Activated CD4-positive, CD25-positive, alpha-beta regulatory T cell (primary cell): ENCODE measurements around the gene PET100.
"Not testable (repeated sequence)": the region's sequence is repeated elsewhere in the genome, so short reads cannot be mapped to it uniquely, and the experiment has no call there.

Source experiments
- DNase-seq, 4 experiments: peaks; one replicate each; lab custom pipeline; 2025; lab: John Stamatoyannopoulos, UW

Gene PET100

GRCh38 chr19:7633698-7634097 lies 4.1 kb downstream of the PET100 start, which contains the start of gene PCP2:
TSS of gene PCP2 (minus strand) at chr19:7633719. CDS start at chr19:7633457, 262 bp downstream.
- DNase-seq, result no peak

- no peak for DNase-seq
Observed at GRCh38 chr19:7635670-7636069, 6.1 kb downstream of the PET100 start.

GRCh38 chr19:7636317-7636690 lies 6.7 kb downstream of the PET100 start:
- no peak for DNase-seq

DNA sequence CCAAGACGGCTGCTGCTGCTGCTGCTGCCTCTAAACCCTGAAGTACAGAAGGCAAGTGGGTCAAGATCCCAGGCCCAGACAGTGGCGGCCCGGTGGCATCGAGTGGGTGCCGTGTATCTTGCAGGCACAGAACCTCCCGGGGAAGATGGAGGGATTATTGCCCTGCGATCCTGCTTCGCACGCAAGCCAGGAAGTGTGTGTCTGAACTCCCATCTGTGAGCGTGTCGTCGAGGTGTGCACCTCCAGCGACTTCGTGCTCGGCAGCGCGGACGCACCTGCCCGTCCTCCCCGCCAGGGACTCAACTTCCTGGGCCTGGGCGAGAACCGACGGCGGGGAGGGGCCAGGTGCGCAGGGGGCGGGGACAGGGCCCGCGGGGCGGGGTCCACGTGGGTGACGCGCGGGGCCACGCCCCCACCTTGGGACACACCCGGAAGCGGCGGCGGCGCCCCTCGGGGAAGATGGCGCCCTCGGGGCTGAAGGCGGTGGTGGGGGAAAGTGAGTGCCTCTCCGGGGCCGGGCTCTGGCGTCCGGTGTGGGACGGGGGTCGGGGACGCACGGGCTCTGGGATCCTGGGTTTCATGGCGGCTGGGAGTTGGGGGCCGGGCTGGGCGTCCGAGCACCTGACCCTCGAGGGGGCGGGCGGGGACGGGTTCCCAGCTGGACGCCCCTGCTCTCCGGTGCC lies 7.2 kb downstream of the PET100 start, which contains the start of gene STXBP2:
STXBP2 (plus strand) TSS at position 420 of the 683 bp plus-strand sequence; CDS start at position 460, 40 bp downstream.
- DNase-seq, result peak; percentile 86 to 92 (median 88)

- DNase-seq, result no peak
Observed at GRCh38 chr19:7637374-7638256, 8.0 kb downstream of the PET100 start.

GRCh38 chr19:7638802-7639465 lies 9.3 kb downstream of the PET100 start:
- DNase-seq, result no peak

GRCh38 chr19:7639863-7640348 lies 10.3 kb downstream of the PET100 start:
- DNase-seq, result no peak

DNA sequence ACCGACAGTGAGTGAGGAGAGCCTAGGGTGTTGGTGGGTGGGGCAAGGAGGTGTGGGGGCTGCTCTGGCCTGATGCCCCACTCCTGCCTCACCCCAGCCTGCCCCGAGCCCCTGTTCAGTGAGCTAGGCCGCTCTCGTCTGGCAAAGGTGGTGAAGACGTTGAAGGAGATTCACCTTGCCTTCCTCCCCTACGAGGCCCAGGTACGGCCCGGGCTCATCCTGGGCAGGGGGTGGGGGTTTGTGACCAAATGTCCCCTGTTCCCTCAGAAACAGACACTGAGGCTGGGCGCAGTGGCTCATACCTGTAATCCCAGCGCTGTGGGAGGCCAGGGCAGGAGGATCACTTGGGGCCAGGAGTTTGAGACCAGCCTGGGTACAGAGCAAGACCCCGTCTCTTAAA lies 11.2 kb downstream of the PET100 start:
- no peak for DNase-seq

DNA sequence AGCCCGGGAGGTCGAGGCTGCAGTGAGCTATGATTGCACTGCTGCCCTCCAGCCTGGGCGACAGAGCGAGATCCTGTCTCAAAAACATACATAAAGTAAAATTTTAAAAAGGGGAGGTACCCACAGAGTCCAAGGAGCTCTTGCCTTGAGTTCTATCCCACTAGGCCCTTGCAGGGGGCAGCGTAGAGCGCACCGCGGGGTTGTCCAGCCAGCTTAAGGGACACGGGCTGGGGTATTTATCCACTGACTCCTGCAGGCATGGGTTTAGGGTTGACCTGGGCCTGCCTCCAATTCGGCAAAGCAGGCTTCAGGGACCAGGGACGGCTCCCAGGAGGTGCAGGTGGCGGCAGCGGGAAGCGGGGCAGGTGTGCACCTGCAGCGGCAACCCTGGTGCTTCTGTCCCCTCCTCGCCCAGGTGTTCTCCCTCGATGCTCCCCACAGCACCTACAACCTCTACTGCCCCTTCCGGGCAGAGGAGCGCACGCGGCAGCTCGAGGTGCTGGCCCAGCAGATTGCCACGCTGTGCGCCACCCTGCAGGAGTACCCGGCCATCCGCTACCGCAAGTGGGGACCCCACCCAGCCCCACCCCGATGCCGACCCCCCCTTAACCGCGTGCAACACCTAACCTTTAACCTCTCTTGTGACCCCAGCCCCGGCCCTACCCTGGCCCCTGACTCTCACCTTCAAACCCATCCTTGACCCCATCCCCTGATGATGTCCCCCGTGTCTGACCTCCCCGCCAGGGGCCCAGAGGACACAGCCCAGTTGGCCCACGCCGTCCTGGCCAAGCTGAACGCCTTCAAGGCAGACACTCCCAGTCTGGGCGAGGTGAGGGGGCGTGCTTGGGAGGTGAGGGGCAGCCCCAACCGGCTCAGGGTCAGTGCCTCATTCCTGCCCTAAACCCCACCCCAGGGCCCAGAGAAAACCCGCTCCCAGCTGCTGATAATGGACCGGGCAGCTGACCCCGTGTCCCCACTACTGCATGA lies 12.0 kb downstream of the PET100 start:
- no peak for DNase-seq

DNA sequence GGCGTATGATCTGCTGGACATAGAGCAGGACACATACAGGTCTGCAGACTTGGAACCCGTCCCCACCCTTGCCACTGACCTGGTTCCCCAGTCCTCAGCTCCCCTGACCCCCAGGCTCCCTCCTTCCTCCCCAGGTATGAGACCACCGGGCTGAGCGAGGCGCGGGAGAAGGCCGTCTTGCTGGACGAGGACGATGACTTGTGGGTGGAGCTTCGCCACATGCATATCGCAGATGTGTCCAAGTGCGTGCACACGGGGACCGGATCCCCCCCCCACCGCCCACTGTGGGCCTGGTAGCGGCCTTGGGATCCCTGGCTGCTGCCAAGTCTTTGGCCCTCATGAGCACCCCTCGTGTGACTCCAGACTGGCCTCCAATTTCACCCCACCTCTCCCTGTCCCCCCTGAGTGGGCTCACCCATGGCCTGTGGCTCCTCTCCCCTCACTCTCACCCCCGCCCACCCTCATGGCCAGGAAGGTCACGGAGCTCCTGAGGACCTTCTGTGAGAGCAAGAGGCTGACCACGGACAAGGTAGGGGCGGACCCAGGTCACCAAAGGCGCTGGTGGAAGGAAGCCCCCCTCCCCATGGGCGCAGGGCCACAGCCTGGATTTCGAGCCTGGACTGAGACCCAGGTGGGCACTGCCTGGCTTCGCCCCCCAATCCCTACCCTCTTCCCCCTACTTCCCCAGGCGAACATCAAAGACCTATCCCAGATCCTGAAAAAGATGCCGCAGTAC lies 12.9 kb downstream of the PET100 start:
- no peak for DNase-seq

DNA sequence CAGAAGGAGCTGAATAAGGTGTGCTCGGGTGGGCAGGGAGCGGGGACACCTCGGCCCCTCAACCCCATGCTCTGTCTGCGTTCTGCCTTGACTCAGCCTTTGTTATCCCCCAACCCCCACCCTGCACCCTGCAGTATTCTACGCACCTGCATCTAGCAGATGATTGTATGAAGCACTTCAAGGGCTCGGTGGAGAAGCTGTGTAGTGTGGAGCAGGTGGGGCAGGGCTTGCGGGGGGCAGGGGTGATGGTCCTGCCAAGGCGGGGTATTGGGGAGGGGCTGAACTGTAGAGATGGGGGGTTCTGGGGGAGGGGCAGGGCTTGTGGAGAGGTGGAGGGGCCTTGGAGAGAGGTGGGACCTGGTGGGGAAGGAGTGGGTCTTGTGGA lies 13.4 kb downstream of the PET100 start:
- DNase-seq, result no peak

DNA sequence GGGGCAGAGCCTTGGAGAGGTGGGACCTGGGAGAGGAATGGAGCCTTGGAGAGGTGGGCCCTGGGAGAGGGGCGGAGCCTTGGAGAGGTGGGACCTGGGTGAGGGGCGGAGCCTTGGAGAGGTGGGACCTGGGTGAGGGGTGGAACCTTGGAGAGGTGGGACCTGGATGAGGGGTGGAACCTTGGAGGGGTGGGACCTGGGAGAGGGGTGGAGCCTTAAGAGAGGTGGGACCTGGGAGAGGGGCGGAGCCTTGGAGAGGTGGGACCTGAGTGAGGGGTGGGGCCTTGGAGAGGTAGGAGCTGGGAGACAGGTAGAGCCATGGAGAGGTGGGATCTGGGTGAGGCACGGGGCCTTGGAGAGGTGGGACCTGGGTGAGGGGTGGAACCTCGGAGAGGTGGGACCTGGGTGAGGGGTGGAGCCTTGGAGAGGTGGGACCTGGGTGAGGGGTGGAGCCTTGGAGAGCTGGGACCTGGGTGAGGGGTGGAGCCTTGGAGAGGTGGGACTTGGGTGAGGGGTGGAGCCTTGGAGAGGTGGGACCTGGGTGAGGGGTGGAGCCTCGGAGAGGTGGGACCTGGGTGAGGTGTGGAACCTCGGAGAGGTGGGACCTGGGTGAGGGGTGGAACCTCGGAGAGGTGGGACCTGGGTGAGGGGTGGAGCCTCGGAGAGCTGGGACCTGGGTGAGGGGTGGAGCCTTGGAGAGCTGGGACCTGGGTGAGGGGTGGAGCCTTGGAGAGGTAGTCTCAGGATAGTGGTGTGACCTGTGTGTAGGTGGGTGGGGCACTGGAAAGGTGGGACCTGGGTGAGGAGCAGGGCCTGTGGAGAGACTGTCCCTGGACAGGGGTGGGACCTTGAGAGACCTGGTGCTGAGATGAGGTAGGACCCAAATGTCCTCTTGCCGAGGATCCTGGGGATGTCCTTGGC lies 14.3 kb downstream of the PET100 start:
- DNase-seq, result not testable (repeated sequence)

GRCh38 chr19:7644550-7644877 lies 14.9 kb downstream of the PET100 start:
- DNase-seq, result no peak

DNA sequence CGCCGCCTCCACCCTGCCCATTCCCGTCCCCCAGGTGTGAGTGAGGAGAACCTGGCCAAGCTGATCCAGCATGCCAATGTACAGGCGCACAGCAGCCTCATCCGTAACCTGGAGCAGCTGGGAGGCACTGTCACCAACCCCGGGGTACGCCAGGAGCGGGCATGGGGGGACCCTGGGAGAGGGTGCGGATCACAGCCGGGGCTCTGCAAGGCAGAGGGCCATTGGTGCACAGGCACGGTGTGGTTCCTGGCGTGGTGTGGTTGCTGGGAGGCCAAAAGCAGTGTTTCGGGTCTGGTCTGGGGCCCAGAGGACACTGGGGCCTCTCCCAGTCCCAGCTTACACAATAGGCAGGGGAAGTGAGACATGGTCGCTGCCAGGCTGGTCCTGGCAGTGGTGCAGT lies 15.6 kb downstream of the PET100 start:
- DNase-seq, result no peak

DNA sequence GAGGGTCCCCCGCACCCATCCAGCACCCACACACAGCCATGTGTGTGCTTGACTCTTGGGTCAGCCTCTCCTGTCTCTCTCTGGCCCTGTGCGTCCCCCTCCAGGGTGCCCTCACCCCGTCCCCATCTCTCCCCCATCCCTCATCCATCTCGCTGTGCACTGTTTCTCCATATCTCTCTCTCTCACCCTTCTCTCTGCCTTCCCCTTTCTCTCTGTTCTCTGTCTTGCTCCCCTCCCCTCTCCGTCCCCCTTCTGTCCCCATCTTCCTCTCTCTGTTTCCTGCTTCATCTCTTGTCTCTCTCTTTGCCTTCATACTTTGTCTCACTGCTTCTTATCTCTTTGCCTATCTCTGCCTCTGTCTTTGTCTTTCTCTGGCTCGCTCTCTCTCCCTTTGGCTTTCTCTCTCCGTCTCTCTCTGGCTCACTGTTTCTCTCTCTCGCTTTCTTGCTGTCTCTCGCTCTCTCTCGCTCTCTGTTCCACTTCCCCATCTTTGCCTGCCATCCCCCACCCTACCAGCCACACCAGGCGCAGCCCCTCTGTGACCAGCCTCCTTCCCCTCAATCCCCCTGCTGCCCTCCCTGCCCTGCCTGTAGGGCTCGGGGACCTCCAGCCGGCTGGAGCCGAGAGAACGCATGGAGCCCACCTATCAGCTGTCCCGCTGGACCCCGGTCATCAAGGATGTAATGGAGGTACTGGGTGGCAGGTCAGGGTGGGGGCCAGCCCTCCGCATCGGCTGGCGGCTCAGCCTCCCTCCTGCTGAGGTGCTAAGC lies 16.2 kb downstream of the PET100 start:
- DNase-seq, result no peak

- DNase-seq, result no peak
Observed at GRCh38 chr19:7646426-7646700, 16.8 kb downstream of the PET100 start.

- no peak for DNase-seq
Observed at GRCh38 chr19:7647156-7647555, 17.6 kb downstream of the PET100 start.

DNA sequence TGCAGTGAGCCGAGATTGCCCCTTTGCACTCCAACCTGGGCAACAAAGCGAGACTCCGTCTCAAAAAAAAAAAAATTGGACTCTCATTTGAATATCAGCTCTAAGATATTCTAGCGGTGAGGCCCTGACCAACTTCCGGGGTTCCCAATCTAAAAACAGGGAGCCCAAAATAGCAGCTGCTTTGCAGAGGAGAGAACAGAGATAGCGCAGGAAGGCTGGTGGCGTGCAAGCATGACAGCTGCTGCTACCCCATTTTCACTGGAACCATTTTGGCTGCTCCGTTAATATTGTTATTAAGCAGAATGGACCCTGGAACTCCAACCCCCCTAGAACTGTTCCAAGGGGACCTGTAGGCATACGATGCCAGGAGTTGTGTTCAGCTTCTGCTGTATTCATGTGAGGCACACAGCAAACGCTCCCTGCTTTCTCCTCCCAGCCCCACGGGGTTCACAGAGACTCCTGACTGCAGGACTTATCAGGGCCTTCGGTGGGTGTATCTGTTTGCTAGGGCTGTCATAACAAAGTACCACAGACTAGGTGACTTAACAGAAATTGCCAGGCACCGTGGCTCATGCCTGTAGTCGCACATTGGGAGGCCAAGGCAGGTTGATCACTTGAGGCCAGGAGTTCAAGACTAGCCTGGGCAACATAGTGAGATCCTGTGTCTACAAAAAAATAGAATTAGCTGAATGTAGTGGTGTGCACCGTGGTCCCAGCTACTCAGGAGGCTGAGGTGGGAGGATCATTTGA lies 18.8 kb downstream of the PET100 start:
- DNase-seq, result no peak
